Activated T-helper 9 cell treated with anti-CD3 and anti-CD28 coated beads, Interleukin-2, amount 50 U/mL, for 16 hours (primary cell): ENCODE results near the gene TM9SF4.
A peak's percentile ranks its signal among the peaks of the same experiment; 100 is the strongest.

ENCODE experiments used
- DNase-seq: peaks from one replicate; pipeline ENCODE4 v3.0.0-alpha.2; 2020; ENCODE audit warnings: low read depth

TM9SF4 gene

DNA sequence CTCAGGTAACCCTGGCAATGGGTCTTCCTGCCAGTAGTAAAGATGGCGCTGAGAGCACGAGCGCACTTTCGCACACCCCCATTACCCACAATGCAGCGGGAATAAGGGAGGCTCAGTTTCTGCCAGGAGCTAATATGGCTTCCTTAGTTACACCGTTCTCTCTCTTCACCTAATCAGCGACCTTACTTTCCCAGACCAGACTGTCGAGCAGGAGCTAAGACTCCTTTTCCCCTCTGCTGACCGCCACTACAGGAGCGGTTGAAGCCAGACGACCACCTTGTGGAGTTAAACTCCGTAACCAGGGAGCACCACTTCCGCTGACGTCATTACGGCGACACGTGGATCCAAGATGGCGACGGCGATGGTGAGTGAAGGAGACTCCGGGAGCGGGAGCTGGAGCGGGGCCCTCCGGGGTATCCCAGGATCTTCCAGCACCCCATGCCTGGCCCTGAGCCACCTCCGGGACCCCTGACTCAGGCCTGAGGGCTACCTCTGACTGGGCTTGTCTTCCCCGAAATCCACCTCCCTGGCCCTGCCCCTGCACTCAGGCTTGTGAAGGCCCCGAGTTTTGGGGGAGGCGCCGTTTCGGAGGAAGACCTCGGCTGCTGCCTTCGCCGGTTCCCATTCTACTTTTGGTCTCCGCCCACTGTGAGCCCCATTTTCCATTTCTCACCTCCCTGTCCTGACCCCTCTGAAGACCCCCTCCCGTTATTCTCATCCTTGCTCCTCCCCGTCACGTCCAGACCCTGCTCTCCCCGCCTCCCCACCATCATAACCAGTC lies at the start of gene TM9SF4:
Gene TM9SF4, plus strand, starts transcription at position 323 of the 781 bp plus-strand sequence. Its CDS starts 27 bp downstream, at position 350.
- DNase-seq = peak; percentile 78

DNA sequence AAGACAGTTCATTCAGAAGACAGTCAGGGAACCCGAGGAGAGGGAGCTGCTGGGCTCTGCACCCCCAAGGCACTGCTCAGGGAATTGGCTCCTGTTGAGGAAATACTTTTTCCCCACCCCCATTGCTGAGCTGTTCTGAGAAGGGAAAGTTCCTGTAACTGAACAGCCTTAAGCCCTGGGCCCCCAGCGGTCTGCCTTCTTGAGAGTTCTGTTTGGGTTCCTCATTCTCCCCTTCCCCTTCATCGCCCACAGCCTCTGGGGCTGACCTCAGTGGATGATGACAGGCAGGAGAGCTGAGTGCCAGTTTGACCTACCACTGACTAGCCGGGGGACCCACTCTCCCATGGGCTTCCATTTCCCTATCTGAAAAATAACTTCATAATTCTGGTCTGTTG lies 46.7 kb upstream of the TM9SF4 start:
- DNase-seq = no peak

DNA sequence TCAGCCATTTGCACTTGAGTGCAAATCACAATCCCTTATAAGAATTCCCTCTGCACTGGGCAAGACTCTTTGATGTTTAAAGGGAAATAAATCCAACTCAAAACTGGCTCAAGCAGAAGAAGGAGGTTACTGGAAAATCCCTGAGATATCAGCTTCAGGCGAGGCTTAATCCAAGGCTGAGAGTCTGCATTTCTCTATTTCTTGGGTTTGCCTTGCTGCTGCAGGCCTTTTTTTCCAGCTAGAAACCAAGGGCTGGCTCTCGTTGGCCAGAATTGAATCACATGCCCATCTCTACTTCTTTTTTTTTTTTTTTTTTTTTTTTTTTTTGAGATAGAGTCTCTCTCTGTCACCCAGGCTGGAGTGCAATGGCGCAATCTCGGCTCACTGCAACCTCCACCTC lies 45.8 kb upstream of the TM9SF4 start:
- DNase-seq = no peak

DNA sequence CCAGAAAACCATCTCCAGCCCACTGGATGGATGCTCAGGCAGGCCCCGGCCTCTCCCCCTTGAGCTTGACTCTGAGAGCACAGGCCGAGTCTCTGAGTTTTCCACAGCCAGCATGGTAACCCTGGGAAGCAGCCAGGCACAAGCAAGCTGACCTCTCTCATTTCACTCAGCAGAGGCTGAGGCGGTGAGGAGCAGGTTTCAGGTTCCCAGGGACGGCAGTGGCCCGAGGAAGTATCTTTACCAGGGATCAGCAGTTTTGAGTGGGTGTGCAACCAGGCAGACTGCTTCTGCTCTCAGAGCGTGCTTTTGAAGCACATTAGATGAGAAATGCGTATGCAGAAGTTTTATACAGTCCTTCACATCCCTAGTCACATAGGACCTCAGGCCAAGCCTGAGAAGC lies 44.8 kb upstream of the TM9SF4 start:
- no peak for DNase-seq

GRCh38 chr20:32067234-32067821 lies 42.2 kb upstream of the TM9SF4 start:
- DNase-seq = no peak

DNA sequence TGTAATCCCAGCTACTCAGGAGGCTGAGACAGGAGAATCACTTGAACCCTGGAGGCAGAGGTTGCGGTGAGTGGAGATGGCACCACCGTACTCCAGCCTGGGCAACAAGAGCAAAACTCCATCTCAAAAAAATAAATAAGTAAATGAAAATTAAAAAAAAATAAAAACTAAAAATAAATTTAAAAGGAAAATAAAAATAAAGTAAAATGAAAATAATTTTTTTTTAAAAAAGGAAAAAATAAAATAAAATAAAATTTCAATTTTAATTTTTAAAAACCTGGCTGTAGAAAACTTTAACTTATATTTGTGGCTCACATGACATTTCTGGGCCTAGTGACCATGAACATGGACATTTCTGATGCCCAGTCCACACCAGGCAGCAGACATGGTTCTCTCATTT lies 41.3 kb upstream of the TM9SF4 start:
- DNase-seq = no peak

GRCh38 chr20:32069711-32070110 lies 39.8 kb upstream of the TM9SF4 start:
- DNase-seq = no peak

GRCh38 chr20:32070282-32070681 lies 39.2 kb upstream of the TM9SF4 start:
- DNase-seq = no peak

GRCh38 chr20:32070690-32071213 lies 38.8 kb upstream of the TM9SF4 start:
- no peak for DNase-seq

DNA sequence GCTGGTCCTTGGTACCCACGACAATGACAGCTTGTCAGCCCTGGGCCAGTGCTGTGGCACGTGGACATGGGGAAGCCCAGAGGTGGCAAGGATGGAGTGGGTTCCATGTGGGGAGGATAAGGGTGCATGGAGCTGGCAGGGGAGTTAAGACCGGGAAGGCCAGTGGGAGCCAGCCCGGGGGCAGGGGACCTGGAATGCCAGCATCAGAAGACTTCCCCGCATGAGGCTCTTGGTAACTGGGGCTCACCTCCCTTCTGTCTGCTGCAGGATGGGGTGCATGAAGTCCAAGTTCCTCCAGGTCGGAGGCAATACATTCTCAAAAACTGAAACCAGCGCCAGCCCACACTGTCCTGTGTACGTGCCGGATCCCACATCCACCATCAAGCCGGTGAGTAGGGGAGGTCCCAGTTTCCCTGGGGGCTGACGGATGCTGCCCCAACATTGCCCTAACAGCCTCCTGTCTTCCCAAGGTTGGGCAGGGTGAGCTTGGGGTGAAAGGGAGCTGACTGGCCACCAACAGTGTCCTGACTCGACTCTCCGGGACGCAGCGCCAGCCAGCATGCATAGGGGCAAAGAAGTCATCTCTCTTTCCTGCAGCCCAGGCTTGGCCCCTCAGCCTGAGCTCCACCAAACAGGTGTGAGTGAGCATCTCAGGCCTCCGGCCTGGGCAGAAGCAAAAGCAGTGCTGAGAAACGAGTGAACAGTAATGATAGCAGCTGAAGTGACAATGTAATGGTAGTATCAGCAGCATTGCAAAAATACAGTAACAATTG lies 37.9 kb upstream of the TM9SF4 start:
- DNase-seq = no peak

DNA sequence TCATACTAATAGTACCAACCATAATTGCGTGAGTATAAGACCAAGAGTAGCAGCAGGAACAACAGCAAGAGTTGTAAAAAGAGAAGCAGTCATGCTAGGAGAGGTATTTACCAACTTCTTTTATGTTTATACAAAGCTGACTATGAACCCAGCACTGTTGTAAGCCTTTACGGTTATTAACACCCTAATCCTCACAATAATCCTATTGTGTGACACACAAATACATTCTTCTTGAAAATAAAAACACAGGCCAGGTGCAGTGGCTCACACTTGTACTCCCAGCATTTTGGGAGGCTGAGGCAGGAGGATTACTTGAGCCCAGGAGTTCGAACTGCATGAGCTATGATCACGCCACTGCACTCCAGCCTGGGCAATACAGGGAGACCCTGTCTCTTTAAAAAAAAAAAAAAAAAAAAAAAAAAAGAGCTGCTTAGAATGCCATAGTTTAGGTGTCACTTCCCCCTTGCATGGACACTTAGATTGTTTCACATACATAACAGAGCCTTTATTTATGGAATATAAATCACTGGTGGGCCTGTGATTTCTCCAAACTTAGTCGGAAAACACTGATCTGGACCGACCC lies 37.3 kb upstream of the TM9SF4 start:
- DNase-seq = no peak

- DNase-seq = no peak
These were observed 34.0 kb upstream of the TM9SF4 start for GRCh38 chr20:32075534-32075933.

GRCh38 chr20:32077190-32077589 lies 32.3 kb upstream of the TM9SF4 start:
- DNase-seq = no peak

DNA sequence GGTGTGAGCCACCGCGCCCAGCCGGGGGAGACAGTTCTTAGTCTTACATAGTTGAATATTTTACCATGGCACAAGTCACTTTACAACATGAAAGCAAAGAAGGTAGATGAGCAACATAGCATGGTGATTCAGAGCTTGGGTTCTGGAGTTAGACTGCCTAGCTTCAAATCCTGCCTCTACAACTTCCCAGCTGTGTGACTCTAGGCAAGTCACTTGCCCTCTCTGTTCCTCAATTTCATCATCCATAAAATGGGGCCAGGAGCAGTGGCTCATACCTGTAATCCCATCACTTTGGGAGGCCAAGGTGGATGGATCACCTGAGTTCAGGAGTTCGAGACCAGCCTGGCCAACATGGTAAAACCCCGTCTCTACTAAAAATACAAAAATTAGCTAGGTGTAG lies 31.2 kb upstream of the TM9SF4 start:
- no peak for DNase-seq

DNA sequence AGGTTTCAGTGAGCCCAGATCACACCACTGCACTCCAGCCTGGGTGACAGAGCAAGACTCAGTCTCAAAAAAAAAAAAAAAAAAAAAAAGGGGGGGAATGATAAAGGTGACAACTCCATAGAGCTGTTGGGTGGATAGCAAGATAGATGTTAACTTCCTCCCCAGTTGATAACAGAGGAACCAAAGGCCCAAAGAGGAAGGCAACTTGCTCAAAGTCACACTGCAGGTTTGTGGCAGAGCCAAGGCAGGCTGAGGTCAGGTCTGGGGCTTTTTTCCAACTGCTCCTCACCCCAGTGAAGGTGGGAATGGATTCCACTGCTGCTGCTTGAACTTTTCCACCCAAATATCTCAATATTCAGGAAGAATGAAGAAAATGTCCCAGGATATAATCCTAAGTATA lies 30.7 kb upstream of the TM9SF4 start:
- DNase-seq = no peak

DNA sequence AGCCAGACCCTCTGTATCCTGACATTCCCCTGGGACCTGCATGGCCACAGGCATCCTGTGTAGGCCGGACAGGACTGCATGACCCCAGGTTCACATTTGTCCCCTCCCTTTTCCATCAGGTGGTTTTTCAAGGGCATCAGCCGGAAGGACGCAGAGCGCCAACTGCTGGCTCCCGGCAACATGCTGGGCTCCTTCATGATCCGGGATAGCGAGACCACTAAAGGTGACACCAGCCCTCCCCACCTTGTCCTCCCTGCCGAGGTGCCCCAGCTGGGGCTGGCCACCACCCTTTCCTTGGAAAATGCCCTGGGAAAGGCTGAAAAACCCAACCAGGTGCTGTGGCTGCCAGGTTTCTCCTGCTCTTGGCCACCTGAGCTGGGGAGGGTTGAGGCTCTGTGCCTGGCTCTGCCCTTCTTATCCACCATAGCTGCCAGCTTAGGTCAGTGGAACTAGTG lies 29.8 kb upstream of the TM9SF4 start:
- no peak for DNase-seq

DNA sequence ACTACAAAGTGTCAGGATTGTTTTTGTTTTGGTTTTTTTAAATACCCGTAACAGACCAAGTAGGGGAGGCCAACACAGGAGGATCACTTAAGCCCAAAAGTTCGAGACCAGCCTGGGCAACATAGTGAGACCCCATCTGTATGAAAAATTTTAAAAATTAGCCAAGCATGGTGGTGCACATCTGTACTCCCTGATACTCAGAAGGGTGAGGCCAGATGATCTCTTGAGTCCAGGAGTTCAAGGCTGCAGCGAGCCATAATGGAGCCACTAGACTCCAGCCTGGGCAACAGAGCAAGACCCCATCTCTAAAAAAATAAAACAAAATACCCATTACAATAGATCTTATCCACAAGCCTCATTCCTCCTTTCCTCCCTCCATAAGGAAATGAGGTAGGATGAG lies 28.7 kb upstream of the TM9SF4 start:
- DNase-seq = no peak

- no peak for DNase-seq
These were observed 26.0 kb upstream of the TM9SF4 start for GRCh38 chr20:32083469-32083868.

- DNase-seq = no peak
These were observed 22.4 kb upstream of the TM9SF4 start for GRCh38 chr20:32087070-32087469.

DNA sequence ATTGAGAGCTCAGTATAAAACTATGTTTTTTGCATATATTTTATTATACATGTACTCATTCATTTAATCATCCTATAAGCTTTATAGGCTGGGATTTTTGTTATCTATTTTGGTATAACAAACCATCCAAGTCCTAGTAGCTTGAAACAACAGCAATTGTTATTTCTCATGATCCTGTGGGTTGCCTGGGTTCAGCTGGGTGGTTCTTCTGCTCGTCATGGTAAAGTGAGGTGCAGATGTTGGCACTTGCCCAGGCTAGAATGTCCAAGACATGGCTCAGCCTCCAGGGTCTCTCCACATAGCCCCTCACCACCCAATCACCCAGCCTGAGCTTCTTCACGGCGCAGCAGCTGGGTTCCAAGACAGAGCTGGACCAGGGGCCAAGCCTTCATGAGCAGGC lies 20.8 kb upstream of the TM9SF4 start:
- DNase-seq = no peak

- no peak for DNase-seq
These were observed 19.7 kb upstream of the TM9SF4 start for GRCh38 chr20:32089637-32090362.

DNA sequence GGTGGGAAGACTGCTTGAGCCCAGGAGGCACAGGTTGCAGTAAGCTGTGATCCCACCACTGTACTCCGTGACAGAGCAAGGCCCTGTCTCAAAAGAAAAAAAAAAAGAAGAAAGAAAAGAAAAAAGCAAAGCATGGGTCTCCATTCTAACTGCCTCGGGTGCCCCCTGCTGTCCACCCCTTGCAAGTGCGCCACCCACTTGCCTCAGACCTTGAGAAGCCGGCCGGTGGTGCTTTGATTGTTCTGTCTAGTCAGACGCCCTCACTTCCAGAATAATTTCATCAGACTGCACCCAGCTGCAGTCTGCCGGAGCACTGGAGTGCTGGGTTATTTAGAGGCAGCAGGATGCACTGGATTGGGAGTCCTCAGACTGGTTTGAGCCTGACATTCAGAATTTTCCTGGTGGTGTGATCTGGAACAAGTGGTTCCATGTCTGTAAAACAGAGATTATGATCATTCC lies 17.6 kb upstream of the TM9SF4 start:
- peak; percentile 64 for DNase-seq
